GM23248 (cell line): Measurements from ENCODE around the gene DMBX1.

Source experiments
- EZH2 ChIP-seq: fragments of 200-600 bp; sonication (generic); IDR thresholded peaks from 2 replicates; pipeline ENCODE4 v1.6.1; 2018; ENCODE audit warnings: antibody characterized with exemption, mild to moderate bottlenecking; ENCODE audit not compliant: insufficient read depth, poor library complexity, severe bottlenecking
- EZH2phosphoT487 ChIP-seq: fragments of 200-600 bp; sonication (generic); IDR thresholded peaks from 2 replicates; pipeline ENCODE4 v1.6.1; 2018; ENCODE audit warnings: antibody characterized with exemption, moderate library complexity, mild to moderate bottlenecking, low read depth; ENCODE audit not compliant: insufficient read depth

DNA sequence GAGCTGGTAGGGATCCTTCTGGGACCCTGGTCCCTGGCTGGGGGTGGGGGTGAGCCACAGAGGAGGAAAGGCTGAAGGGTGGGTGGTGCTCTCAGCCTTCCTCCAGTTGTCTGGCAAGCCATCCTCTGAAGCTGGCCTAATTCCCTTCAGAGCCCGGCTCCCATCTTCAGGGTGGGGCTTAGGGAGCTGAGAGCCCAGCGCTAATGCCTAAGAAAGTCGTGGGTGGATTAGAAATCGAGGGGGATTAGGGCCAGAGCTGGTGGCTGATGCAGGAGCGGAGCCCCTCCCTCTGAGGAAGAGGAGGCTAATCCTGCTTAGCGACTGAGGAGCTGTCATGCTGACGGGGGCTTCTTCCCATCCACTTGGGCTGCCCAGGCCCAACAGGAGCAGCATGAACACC, 30.8 kb upstream of the DMBX1 start:
- TF ChIP-seq EZH2 (no peak), EZH2phosphoT487 (no peak)
